GM19240 (cell line): ENCODE results near the gene PRSS2.
A peak's percentile ranks its signal among the peaks of the same experiment; 100 is the strongest.
"Not testable (repeated sequence)": the region's sequence is repeated elsewhere in the genome, so short reads cannot be mapped to it uniquely, and the experiment has no call there.

Experiments used
- DNase-seq: peaks from one replicate; pipeline ENCODE4 v3.0.0; 2011; ENCODE audit warnings: low spot score; ENCODE audit not compliant: insufficient read length

PRSS2 gene

DNA sequence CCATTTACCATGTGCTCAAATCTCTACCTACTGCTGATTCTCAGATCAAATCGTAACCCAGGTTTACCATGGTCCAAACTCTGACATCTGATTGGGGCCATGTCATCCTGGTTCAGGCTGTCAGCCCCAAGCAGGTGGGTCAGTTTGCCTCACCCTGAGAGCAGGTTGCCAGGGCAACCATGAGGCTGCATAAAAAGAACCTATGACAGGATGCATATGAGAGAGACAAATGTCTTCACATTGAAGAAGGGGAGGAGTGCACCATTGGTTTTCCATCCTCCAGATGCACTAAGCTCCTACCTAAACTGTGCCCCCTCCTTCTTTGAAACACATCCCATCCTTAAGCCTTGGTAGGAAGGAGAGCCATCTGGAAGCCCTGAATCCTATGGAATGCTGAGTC, 11.3 kb upstream of the PRSS2 start:
- no peak for DNase-seq

DNA sequence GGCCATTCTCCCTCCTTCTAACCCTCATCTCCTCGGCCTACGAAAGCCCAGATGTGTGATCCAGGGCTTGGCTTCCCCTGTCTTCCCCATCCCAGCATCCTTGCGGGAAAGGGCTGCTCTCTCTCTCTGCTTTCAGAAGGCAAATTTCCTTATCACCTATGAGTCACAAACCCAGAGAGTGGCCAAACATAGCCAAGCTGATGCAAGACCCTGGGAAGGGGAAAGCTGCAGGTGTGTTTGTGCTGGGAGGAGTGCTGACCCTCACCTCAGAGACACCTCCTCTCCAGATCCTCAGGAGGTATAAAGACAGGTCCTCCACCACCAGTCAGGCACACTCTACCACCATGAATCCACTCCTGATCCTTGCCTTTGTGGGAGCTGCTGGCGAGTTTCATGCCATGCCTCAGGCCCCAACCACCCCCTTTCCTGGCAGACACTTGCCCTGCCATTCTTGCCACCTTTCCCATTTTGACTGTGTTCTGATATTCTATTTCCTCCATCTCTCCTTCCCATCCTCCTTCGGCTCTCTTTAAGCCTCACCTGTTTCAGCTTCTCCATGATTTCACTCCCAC, 10.6 kb upstream of the PRSS2 start:
- no peak for DNase-seq

DNA sequence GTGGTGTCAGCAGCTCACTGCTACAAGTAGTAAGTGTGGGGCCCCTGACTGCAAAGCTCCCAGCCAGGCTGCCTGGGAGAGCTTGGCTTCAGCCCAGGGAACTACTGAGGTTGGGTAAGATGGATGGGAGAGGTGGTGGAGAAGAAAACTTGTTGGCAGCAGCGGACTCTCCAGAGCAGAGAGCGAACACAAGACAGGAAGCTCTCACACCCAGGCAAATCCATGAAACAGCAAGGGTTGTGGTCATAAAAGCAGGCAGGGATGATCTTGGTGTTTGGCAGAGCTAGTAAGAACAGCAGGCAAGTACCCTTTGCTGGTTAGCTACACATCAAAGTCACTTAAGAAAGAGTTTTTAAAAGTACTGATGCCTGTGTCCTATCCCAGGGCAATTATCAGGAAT, 9.2 kb upstream of the PRSS2 start:
- DNase-seq = not testable (repeated sequence)

DNA sequence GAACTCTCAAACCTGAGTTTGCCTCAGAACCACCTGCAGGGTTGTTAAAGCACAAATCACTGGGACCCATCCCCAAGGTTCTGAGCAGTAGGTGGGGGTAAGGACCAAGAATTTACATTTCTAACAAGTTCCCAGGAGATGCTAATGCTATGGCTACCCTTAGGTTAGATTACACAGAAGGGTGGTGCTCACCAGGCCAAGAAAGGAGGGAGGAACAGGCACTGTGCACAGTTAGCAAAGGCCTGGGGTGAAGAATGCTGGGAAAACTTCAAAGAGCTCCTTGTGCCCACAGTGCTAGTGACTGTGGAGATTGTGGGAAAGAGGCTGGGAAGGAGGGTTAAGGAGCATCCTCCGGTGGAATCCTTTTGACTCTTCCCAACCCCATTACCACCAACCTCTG, 8.7 kb upstream of the PRSS2 start:
- no peak for DNase-seq

DNA sequence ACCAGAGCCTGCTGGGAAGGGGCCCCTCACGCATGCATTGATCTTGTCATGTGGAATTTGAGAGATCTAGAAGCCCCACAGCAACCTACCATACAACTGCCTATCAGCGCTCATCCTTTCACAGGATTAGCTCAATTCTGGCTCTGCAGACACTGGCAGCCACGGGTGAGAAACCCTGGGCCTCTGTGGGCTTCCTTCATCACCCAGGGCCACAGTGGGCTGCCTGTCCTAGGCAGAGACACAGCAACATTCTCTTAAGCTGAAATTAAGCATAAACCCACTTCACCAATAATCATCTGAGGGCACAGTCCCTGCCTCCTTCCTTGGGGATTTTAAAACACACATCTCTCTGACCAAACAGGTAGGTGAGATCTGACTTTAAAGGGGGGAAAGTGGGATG, 3.3 kb upstream of the PRSS2 start:
- DNase-seq = no peak

DNA sequence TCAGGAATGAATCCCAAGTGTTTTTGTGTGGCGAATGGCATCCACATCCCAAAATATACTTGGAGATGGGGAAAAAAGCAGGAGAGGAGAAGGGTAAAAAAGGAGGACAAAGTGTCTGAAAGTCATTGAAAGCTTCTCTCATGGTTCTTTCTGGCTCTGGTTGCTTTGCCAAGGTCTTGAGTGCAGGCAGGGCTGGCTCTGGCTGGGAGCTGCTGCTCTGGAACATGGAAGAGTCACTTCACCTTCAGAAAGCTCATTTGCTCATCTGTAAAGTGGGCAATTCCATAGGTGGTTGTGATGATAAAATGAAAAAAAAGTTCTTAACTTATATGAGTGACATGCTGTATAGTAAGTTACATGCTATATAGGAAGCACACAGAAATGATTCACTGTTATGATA, 2.9 kb upstream of the PRSS2 start:
- DNase-seq = no peak

DNA sequence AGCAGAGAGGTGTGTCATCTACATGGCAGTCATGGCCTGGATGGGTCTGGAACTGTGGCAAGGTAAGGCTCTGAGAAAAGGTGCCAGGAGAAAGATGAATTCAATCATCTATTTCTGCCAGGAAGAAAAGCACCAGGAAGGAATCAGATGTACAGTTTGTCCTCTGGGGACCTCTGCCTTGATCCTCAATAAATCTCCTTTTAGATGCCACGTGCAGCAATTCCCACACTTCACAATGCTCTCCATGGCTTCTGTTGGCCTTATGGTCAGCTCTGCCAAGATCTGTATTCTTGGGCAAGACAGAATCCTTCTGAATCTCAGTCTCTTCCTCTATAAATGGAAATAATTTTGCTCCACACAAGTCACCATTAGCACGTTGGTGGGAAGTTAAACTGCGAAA, 1.9 kb upstream of the PRSS2 start:
- not testable (repeated sequence) for DNase-seq

DNA sequence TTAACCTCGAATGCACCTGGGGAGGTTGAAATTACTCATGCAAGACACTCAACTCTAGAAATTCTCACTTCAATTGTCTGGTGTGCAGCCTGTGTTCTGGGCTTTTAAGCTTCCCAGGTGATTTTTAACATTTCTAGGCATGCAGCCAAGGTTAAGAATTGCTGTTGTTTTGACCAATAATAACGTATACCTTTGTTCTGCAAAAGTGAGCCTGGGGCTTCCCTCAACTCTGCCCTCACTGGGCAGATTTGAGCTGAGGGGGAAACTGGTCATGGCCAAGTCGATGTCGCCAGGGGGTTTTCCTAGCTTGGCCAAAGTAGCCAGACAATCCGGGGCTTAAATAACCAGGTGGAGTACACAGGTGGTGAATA, 568 bp downstream of the PRSS2 start:
- no peak for DNase-seq

DNA sequence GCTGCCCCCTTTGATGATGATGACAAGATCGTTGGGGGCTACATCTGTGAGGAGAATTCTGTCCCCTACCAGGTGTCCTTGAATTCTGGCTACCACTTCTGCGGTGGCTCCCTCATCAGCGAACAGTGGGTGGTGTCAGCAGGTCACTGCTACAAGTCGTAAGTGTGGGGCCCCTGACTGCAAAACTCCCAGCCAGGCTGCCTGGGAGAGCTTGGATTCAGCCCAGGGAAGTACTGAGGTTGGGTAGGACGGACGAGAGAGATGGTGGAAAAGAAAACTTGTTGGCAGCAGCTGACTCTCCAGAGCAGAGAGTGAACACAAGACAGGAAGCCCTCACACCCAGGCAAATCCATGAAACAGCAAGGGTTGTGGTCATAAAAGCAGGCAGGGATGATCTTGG, 1.3 kb downstream of the PRSS2 start:
- DNase-seq = no peak

DNA sequence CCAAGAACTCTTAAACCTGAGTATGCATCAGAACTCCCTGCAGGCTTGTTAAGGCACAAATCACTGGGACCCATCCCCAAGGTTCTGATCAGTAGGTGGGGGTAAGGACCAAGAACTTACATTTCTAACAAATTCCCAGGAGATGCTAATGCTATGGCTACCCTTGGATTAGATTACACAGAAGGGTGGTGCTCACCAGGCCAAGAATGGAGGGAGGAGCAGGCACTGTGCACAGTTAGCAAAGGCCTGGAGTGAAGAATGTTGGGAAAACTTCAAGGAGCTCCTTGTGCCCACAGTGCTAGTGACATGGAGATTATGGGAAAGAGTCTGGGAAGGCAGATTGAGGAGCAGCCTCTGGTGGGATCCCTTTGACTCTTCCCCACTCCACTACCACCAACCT, 1.9 kb downstream of the PRSS2 start:
- DNase-seq = no peak

DNA sequence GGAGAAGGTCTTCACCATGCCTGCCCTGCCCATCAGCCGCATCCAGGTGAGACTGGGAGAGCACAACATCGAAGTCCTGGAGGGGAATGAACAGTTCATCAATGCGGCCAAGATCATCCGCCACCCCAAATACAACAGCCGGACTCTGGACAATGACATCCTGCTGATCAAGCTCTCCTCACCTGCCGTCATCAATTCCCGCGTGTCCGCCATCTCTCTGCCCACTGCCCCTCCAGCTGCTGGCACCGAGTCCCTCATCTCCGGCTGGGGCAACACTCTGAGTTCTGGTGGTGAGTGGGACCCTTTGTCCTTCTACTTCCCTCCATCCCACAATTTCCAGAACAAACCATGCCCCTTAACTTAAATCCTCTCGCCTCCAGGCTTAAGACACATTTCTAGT, 2.5 kb downstream of the PRSS2 start:
- DNase-seq = no peak

DNA sequence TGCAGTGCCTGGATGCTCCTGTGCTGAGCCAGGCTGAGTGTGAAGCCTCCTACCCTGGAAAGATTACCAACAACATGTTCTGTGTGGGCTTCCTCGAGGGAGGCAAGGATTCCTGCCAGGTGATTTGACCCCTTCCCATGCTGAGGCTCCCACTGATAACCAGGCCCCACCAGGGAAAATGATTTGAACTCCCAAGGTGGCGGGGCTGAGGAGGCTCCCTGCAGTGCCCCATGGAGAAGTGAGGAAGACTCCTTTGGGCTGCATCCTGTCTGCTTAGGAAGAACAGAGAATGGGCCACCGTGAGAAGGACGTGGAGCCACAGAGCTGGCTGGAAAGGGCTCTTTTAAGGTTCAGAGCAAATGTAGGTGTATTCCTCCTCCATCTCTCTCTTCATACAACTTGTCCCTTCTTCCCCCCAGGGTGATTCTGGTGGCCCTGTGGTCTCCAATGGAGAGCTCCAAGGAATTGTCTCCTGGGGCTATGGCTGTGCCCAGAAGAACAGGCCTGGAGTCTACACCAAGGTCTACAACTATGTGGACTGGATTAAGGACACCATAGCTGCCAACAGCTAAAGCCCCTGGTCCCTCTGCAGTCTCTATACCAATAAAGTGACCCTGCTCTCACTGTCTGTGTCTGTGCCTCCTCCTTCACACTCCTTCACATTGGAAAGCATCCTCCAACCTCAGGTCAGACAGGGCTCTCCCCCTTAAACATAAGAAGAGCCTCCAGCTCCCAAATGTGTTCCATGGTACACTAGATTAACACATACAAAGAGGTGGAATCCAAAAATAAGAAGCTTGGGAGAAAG, 3.4 kb downstream of the PRSS2 start:
- DNase-seq = no peak

DNA sequence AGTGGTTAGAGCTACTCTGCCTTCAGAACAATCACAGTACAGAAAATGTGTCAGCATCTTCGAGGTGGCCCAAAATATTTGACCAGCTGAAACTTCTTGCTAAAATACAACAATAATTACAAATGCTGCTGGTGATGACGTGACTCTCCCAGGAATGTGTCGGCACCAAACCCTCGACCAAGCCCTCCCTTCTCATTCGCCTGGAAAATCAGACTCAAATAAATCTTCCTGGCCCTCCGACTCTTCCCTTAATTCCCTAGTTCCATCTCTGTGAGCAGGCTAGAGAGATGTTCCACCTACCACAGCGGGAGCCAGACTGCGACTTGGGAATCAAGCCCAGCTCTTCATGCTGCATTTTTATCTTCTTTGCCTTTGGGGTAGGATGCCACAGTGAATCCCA, 4.1 kb downstream of the PRSS2 start:
- no peak for DNase-seq

DNA sequence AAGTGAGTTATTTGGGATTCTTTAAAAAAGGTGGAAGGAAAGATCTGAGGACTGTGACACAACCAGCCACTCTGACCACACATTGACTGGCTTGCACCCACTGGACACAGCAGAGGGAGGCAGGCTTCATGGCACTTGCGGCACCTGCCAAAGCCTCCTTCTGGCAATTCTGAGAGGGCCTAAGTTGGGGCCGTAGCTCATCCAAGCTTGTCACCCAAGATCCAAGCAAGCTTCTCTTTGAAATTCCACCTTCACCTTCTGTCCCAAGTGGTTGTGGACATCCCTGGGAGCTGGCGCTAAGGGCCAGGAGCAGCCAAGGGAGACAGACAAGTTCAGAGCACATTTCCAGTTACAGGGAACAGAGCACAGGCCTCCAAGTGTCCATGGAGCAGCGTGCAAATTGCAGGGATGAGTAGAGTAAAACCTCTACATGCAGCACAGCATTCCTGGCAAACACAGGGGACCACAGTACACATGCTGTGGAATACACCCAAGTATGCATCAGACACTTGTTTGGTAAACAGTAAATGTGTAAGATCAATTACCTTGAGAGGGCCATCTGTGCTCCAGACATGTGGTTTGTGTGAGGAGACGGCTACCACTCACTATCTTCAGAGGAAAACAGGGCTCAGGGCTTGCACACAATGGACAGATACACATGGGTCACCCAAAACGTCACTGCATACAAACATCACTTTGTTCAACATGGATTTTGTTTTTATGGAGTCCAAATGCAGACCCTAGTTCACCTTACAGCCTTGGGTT, 4.8 kb downstream of the PRSS2 start:
- not testable (repeated sequence) for DNase-seq

DNA sequence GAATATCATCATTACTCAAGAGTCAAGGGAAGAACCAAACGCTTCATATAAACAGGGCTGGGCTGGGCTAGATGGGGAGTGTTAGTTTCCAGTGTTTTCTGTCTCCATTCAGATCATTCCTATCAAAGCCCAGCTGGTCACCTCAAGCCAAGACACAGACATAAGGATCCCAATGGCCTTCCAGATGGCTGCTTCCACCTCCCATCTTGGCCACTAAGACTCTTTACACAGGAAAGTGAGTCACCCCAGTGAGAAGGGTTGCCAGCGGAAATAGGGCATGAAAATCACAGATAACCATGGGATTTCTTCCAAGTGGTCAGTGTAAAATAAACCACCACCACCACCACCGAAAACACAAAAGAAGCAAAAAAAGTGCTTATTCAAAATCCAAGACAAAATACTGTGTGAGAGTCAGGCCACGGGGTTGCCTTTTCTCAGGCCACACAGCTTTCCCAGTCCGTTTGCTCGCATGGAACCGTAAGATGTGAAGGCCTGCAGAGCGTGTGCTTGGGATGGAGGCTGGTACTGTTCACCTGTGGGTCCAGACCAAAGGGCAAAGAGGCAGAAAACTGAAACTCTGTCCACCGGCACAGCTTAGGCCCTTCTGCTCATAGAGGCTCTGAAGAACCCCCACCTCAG, 5.6 kb downstream of the PRSS2 start:
- DNase-seq = no peak

DNA sequence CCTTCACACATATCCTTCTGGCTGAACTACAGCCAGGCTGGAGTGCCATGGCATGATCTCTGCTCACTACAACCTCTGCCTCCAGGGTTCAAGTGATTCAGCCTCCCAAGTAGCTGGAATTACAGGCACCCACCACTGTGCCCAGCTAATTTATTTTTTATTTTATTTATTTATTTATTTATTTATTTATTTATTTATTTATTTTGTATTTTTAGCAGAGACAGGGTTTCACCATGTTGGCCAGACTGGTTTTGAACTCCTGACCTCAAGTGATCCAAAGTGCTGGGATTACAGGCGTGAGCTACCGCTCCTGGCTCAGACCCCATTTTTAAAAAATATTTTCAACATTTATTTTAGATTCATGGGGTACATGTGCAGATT, 6.1 kb downstream of the PRSS2 start:
- not testable (repeated sequence) for DNase-seq

DNA sequence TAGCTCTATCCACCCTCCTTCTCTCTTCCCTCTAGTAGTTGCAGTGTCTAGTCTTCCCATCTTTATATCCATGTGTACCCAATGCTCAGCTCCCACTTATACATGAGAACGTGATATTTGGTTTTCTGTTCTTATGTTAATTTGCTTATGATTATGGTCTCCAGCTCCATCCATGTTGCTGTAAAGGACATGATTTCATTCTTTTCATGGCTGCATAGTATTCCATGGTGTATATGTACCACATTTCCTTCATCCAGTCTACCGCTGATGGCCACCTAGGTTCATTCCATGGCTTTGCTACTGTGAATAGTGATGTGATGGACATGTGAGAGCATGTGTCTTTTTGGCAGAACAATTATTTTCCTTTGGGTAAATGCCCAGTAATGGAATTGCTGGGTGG, 6.5 kb downstream of the PRSS2 start:
- no peak for DNase-seq

DNA sequence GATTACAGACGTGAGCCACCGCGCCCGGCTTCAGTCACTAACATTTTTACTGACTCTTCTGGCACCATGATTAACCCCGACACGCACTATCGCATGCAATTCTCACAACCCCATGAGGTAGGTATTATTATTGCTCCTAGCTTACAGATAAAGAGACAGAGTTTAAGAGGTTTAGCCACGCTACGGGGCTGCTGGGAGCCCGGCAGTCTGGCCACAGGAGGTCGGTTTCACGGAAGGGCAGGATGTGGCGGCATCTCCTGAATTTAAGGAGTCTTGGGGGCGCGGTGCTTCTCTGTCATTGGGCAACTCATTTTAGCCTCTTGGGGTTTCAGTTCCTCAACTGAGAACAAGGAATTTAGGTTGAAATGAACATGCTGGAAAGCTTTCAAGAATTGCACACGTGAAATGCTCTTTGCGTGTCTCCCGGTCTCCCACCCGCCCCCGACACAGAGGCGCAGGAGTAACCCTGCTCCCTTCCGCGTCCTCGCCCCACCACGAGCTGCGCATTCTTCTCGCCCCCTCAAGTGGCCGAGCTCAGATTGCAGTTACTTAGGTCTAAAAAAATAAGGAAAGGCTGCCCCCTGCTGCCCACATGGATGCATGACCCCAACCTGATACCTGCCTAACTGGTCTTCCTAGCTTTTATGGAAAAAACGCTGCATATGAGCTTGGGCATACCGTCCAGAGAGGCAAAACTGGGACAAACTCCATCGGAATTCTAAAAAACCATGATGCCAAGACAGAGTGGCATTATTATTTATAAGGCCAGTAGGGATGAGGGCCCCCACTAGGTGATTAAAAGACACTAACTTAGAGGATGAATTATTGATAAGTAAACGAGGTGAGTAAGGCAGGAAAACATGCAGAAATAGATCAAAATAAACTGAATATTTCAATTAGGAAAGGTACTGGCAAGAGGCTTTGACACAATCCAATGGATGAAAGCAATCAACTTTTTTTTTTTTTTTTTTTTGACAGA, 12.4 kb downstream of the PRSS2 start:
- peak; percentile 80 for DNase-seq

DNA sequence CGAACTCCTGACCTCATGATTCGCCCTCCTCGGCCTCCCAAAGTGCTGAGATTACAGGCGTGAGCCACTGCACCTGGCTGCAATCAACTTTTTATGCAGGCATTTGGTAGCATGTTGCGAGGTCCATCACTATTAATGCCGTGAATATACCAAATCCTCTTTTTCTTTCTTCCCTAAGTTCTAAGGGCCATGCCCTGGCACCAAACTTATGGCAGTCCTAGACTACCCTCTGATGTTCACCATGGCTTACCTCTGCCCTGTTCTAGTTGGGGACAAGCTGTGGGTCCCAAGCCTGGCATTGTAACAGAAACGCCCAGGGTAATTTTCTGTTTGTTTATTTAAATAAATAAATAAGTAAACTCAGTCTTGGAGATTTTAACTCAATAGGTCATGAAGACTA, 13.3 kb downstream of the PRSS2 start:
- no peak for DNase-seq

DNA sequence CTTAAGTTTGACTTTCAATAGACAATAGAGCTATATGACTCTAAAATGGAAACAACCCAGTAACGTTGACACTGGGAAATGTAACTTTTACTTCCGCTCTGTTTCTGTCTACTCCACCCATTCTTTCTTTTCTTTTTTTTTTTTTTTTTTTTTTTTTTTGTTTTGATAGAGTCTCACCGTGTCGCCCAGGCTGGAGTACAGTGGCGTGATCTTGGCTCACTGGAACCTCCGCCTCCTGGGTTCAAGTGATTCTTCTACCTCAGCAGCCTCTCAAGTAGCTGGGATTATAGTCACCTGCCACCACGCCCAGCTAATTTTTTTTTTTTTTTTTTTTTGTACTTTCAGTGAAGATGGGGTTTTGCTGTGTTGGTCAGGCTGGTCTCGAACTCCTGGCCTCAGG, 13.9 kb downstream of the PRSS2 start:
- no peak for DNase-seq

DNA sequence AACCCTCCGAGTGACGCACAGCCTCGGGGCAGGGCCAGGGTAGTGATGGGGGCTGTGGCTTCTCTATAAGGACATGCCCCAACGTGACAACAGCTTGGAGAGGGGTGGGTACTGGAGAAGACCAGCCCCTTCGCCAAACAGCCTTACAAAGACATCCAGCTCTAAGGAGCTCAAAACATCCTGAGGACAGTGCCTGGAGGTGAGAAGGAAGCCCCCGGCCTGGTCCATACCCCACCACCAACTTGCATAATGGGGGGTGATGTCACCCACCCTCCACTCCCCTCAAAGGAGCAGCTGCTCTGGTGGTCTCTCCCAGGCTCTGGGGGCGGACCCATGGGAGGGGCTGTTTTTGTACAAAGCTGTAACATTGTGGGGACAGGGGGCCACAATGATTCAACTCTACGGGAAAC, 15.1 kb downstream of the PRSS2 start:
- no peak for DNase-seq
